Gastroesophageal sphincter (tissue), 3 donors: ENCODE data around the gene AKR1B15.

Experiments used
- EP300 ChIP-seq: sonication (generic); formaldehyde crosslinking; IDR thresholded peaks from one replicate; pipeline ENCODE4 v1.6.1; 2017; ENCODE audit warnings: antibody characterized with exemption, mild to moderate bottlenecking
- POLR2A ChIP-seq, 2 donors: fragments of 450-650 bp; IDR thresholded peaks; one replicate each; pipeline ENCODE4 v1.6.1; 2017; ENCODE audit warnings: antibody characterized with exemption in 2 of 2, mild to moderate bottlenecking in 2 of 2, moderate library complexity in 1 of 2
- POLR2AphosphoS5 ChIP-seq: sonication (generic); formaldehyde crosslinking; IDR thresholded peaks from one replicate; pipeline ENCODE4 v1.6.1; 2017; ENCODE audit warnings: antibody characterized with exemption
- TF ChIP-seq, protein P1 (sequence below), 4 experiments: fragments of 200-600 bp in 2 of 4; fragments of 450-650 bp in 2 of 4; sonication (generic) in 1 of 4; IDR thresholded peaks; one replicate each; pipeline ENCODE4 v1.5.1; 2017 to 2019; ENCODE audit warnings: antibody characterized with exemption in 4 of 4, mild to moderate bottlenecking in 2 of 4, moderate library complexity in 2 of 4

- TF ChIP-seq, protein P1, sequence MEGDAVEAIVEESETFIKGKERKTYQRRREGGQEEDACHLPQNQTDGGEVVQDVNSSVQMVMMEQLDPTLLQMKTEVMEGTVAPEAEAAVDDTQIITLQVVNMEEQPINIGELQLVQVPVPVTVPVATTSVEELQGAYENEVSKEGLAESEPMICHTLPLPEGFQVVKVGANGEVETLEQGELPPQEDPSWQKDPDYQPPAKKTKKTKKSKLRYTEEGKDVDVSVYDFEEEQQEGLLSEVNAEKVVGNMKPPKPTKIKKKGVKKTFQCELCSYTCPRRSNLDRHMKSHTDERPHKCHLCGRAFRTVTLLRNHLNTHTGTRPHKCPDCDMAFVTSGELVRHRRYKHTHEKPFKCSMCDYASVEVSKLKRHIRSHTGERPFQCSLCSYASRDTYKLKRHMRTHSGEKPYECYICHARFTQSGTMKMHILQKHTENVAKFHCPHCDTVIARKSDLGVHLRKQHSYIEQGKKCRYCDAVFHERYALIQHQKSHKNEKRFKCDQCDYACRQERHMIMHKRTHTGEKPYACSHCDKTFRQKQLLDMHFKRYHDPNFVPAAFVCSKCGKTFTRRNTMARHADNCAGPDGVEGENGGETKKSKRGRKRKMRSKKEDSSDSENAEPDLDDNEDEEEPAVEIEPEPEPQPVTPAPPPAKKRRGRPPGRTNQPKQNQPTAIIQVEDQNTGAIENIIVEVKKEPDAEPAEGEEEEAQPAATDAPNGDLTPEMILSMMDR (IDR thresholded peaks at IDR 0.05) = no peak
- TF ChIP-seq POLR2A (IDR thresholded peaks at IDR 0.05) = no peak
- no peak for TF ChIP-seq POLR2AphosphoS5
- no peak for TF ChIP-seq EP300
Observed at GRCh38 chr7:134629445-134629844, 80.5 kb downstream of the AKR1B15 start.
